Keratinocyte (primary cell): ENCODE results near the gene GRIK4. TPM values are rescaled to one million over a fixed set of nuclear protein-coding genes. Genes with fewer than 3 reads are reported as not detected.
"Not testable (repeated sequence)": the region's sequence is repeated elsewhere in the genome, so short reads cannot be mapped to it uniquely, and the experiment has no call there.

ENCODE experiments used
- DNase-seq: peaks from one replicate; pipeline ENCODE4 v3.0.0-alpha.2; 2011; ENCODE audit warnings: low read depth, missing footprints, low spot score
- FAIRE-seq: peaks from 2 replicates; lab custom pipeline; 2011; peaks lifted over from hg19 to GRCh38; lab: Jason Lieb, UNC
- H2AFZ ChIP-seq: 2 replicates; pipeline ENCODE4 v1.6.0; 2012; ENCODE audit warnings: low read length, control low read depth, inconsistent platforms; ENCODE audit not compliant: control insufficient read depth
- H3K27ac ChIP-seq: 2 replicates; pipeline ENCODE4 v1.5.1; 2011; ENCODE audit warnings: low read length; ENCODE audit not compliant: control insufficient read depth, insufficient read depth
- H3K27me3 ChIP-seq: 3 replicates; pipeline ENCODE4 v1.6.0; 2011; ENCODE audit warnings: low read length; ENCODE audit not compliant: control insufficient read depth, insufficient read depth; ENCODE audit errors: extremely low read depth
- H3K36me3 ChIP-seq, 2 experiments: 2 replicates in 1 of 2; 3 replicates in 1 of 2; pipeline ENCODE4 v1.5.1; 2011; ENCODE audit warnings: low read length in 2 of 2, mild to moderate bottlenecking in 1 of 2; ENCODE audit not compliant: control insufficient read depth in 2 of 2, insufficient read depth in 2 of 2; ENCODE audit errors: extremely low read depth in 1 of 2
- H3K4me1 ChIP-seq: 3 replicates; pipeline ENCODE4 v1.5.1; 2011; ENCODE audit warnings: low read length; ENCODE audit not compliant: control insufficient read depth, insufficient read depth; ENCODE audit errors: extremely low read depth
- H3K4me2 ChIP-seq: 3 replicates; pipeline ENCODE4 v1.6.0; 2011; ENCODE audit warnings: low read depth, low read length; ENCODE audit not compliant: control insufficient read depth, insufficient read depth; ENCODE audit errors: extremely low read depth
- H3K4me3 ChIP-seq, 3 experiments: fragments of 200-600 bp in 1 of 3; sonication (generic) in 1 of 3; 2 replicates in 2 of 3; 3 replicates in 1 of 3; pipeline ENCODE4 v1.5.1; 2011 to 2016; ENCODE audit warnings: low read length in 3 of 3, mild to moderate bottlenecking in 3 of 3, control low read depth in 2 of 3, inconsistent platforms in 1 of 3, low read depth in 1 of 3, mixed read lengths in 1 of 3, mixed run types in 1 of 3, moderate library complexity in 1 of 3; ENCODE audit not compliant: control insufficient read depth in 2 of 3, insufficient read depth in 2 of 3; ENCODE audit errors: extremely low read depth in 1 of 3
- H3K79me2 ChIP-seq: 2 replicates; pipeline ENCODE4 v1.6.0; 2012; ENCODE audit warnings: low read length; ENCODE audit not compliant: control insufficient read depth, insufficient read depth
- H3K9ac ChIP-seq: 3 replicates; pipeline ENCODE4 v1.6.0; 2011; ENCODE audit warnings: low read length; ENCODE audit not compliant: control insufficient read depth, insufficient read depth; ENCODE audit errors: extremely low read depth
- H3K9me1 ChIP-seq: 3 replicates; pipeline ENCODE4 v1.6.0; 2011; ENCODE audit warnings: low read length; ENCODE audit not compliant: control insufficient read depth, insufficient read depth; ENCODE audit errors: extremely low read depth
- H3K9me3 ChIP-seq: 2 replicates; pipeline ENCODE4 v1.5.1; 2012; ENCODE audit warnings: low read depth, low read length; ENCODE audit not compliant: control insufficient read depth
- H4K20me1 ChIP-seq: 3 replicates; pipeline ENCODE4 v1.6.0; 2011; ENCODE audit warnings: low read length; ENCODE audit not compliant: control insufficient read depth, insufficient read depth; ENCODE audit errors: extremely low read depth
- CTCF ChIP-seq, 3 experiments: IDR thresholded peaks in 1 of 3; conservative IDR thresholded peaks in 1 of 3; optimal IDR thresholded peaks in 1 of 3; 2 replicates in 2 of 3; 3 replicates in 1 of 3; pipeline versions ENCODE3 to v1.5.1; 2011; ENCODE audit warnings: low read length in 3 of 3, mild to moderate bottlenecking in 3 of 3, moderate library complexity in 2 of 3, control low read depth in 1 of 3, inconsistent platforms in 1 of 3; ENCODE audit not compliant: insufficient read depth in 2 of 3; ENCODE audit errors: extremely low read depth in 1 of 3
- EZH2 ChIP-seq: IDR thresholded peaks from one replicate; pipeline ENCODE4 v1.6.1; 2012; ENCODE audit warnings: inconsistent platforms, mild to moderate bottlenecking, low read length, moderate library complexity
- dilution Hi-C: fragments of 300-500 bp; cut with MboI; formaldehyde crosslinking; loops from one replicate; pipeline ENCODE4 v1.7.0; 2020; ENCODE audit warnings: low sequenced_read_pairs; ENCODE audit not compliant: extremely low pct_ligation_motif_present
- polyA plus RNA-seq, 5 experiments: library from polyadenylated mRNA; depleted of rRNA in 3 of 5; stranded (reverse) in 3 of 5; stranded (forward) in 1 of 5; unstranded in 1 of 5; fragments of >200 nt; gene quantifications; 1 replicate in 1 of 5; 2 replicates in 3 of 5; 3 replicates in 1 of 5; pipeline versions ENCODE4 v1.2.1 to v1.2.3, GENCODE V29; 2011 to 2012; ENCODE audit warnings: missing spikeins in 2 of 5, low read depth in 1 of 5, low replicate concordance in 1 of 5

Gene GRIK4
- polyA plus RNA-seq, 1 donor (not counting 4 experiments of a cell fraction or from before 2014, with no cell fraction given): not detected

DNA sequence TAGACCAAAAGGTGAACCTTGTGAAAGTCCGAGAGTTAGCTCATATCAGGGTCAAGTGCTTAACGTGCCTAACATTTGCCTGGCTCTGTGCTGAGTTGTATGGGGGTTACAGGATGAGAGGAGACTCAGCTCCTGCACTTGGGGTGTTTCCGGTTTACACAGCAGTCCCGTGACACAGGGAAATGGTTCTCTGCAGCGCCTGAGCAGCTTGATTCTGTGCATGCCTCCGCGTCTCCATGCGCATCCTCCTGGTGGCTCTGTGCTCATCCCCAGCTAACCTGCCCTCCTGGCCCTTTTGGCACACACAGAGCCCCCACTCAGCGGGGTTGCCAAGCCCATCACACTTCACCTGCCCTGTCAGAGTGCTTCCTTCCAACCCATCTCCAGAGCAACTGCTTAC lies 274.0 kb downstream of the GRIK4 start:
- dilution Hi-C loops: no loop called here
- DNase-seq (no peak), FAIRE-seq (no peak)

DNA sequence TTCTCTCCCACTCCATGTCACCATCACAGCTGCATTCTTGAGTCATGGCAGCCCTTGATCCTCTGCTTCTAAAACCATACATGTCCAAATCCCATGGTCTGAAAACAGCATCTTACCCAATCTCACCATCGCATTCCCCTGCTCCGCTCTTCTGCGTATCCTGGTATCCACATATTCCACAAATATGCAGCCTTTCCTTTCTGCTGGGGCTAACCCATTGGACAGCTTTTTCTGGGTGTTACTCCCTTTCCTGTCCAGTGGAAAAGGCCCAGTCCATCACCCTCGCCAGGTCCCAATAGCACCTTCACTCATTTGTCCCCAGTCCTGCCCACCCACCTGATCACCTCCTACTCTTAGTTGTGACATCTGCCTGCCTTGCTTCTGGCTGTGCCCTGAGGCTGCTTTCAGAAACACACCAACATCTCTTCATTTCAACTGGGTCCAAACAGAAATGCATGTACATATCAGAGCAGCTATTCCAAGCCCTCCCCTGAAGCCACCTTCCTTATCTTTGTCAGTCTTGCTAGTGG lies 274.7 kb downstream of the GRIK4 start:
- DNase-seq (no peak), FAIRE-seq (no peak)
- H4K20me1 ChIP-seq: no peaks in the 10 kb centered on the region
- H3K4me2 ChIP-seq: no peak overlapping the region
- no peak overlapping the region for H2AFZ ChIP-seq
- dilution Hi-C loops: no loop called here
- no peaks in the 10 kb centered on the region for H3K4me1 ChIP-seq
- H3K9me1 ChIP-seq: no peaks in the 10 kb centered on the region
- TF ChIP-seq EZH2: no peak
- TF ChIP-seq CTCF (optimal IDR thresholded peaks at IDR 0.05 in 1 of 3, IDR thresholded peaks at IDR 0.05 in 1 of 3, conservative IDR thresholded peaks at IDR 0.05 in 1 of 3; ENCODE audit: extremely low read depth in 1 of 3, insufficient read depth in 2 of 3, low read length in 3 of 3): no peak
- no peaks in the 10 kb centered on the region for H3K9me3 ChIP-seq
- H3K79me2 ChIP-seq: no peaks in the 10 kb centered on the region
- no peaks in the 10 kb centered on the region for H3K36me3 ChIP-seq
- H3K4me3 ChIP-seq: no peak overlapping the region
- H3K27me3 ChIP-seq: peaks cover 13% of the 10 kb centered on the region
- no peak overlapping the region for H3K27ac ChIP-seq
- no peak overlapping the region for H3K9ac ChIP-seq

More for the DNA sequence above, 274.0 kb downstream of the GRIK4 start:
- no peak overlapping the region for H3K4me2 ChIP-seq
- H3K9me1 ChIP-seq: no peaks in the 10 kb centered on the region
- no peaks in the 10 kb centered on the region for H3K79me2 ChIP-seq
- TF ChIP-seq EZH2 (no peak), CTCF (optimal IDR thresholded peaks at IDR 0.05 in 1 of 3, IDR thresholded peaks at IDR 0.05 in 1 of 3, conservative IDR thresholded peaks at IDR 0.05 in 1 of 3; ENCODE audit: extremely low read depth in 1 of 3, insufficient read depth in 2 of 3, low read length in 3 of 3) (no peak)
- H4K20me1 ChIP-seq: no peaks in the 10 kb centered on the region
- no peaks in the 10 kb centered on the region for H3K4me1 ChIP-seq
- H2AFZ ChIP-seq: no peak overlapping the region
- H3K36me3 ChIP-seq: no peaks in the 10 kb centered on the region
- no peaks in the 10 kb centered on the region for H3K9me3 ChIP-seq
- no peak overlapping the region for H3K27ac ChIP-seq
- peaks cover 8% of the 10 kb centered on the region for H3K27me3 ChIP-seq
- H3K4me3 ChIP-seq: no peak overlapping the region
- H3K9ac ChIP-seq: no peak overlapping the region

DNA sequence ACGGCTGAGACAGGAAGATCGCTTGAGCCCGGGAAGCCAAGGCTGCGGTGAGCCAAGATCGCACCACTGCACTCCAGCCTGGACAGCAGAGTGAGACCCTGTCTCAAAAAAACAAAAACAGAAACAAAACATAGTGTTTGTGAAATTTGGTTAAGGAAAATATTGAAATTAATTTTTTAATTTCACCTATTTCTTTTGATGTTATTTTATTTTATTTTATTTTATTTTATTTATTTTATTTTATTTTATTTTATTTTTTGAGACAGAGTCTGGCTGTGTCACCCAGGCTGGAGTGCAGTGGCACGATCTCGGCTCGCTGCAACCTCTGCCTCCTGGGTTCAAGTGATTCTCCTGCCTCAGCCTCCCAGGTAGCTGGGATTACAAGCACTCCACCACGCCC lies 275.7 kb downstream of the GRIK4 start:
- H3K36me3 ChIP-seq, H3K9me3 ChIP-seq, DNase-seq, H3K9me1 ChIP-seq, H3K79me2 ChIP-seq, H4K20me1 ChIP-seq, H3K27ac ChIP-seq, dilution Hi-C loops, FAIRE-seq, H2AFZ ChIP-seq, H3K4me1 ChIP-seq, H3K4me2 ChIP-seq, H3K9ac ChIP-seq, H3K4me3 ChIP-seq: not testable (repeated sequence)
- H3K27me3 ChIP-seq: peaks cover 17% of the 10 kb centered on the region
